ENCODE measurements around the gene EYS. TPM values are rescaled to one million over a fixed set of nuclear protein-coding genes. Genes with fewer than 3 reads are reported as not detected.

EYS gene
- total RNA-seq, 1 experiment from 2014 or later: not detected

DNA sequence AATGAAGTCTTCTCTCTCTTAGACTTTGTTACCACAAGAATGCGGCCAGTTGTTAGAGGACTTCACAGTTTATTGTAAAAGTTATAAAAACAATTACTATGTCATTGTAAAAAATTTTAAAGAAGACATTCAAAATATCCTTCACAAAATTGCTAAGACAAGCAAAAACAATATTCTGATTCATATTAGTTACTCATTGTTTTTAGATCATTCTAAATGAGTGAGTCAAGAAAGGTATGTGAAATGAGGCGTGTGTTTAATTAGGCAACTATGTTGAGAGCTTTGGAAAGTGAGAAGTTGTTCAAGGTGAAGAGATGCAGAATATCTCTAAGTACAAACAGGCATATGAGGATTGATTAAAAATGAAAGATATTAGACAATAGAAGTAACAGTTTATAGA, 875.3 kb downstream of the EYS start:
- H3K4me1 Mint-ChIP-seq: no peaks in the 10 kb centered on the region
- Histone ChIP-seq H3K79me1 (ENCODE audit: insufficient read depth, low read depth, low read length, poor library complexity, severe bottlenecking) (no peaks in the 10 kb centered on the region), H4K8ac (replicated peaks; ENCODE audit: insufficient read length, low read depth, low read length) (no peak overlapping the region), H3K27ac (ENCODE audit: insufficient read length, low read depth, low read length) (no peak overlapping the region), H2BK5ac (ENCODE audit: insufficient read length, low read length) (no peak overlapping the region), H3K4ac (ENCODE audit: low read depth, low read length) (no peak overlapping the region), H3T11ph (ENCODE audit: low read length) (no peak overlapping the region), H4K91ac (ENCODE audit: insufficient read length, low read depth, low read length) (no peak overlapping the region), H3K9ac (ENCODE audit: extremely low read depth, insufficient read length, low read length) (no peak overlapping the region), H3K23ac (ENCODE audit: insufficient read length, low read depth, low read length) (no peak overlapping the region), H3K18ac (ENCODE audit: insufficient read length, low read depth, low read length) (no peak overlapping the region), H3K56ac (ENCODE audit: insufficient read length, low read depth, low read length) (no peak overlapping the region), H4K5ac (ENCODE audit: insufficient read length, low read depth, low read length) (no peak overlapping the region), H2BK20ac (ENCODE audit: low read depth, low read length, poor library complexity, severe bottlenecking) (no peak overlapping the region), H3K23me2 (ENCODE audit: insufficient read length, low read depth, low read length, poor library complexity, severe bottlenecking) (no peaks in the 10 kb centered on the region), H3K9me3 (ENCODE audit: control insufficient read depth, low read depth, low read length) (no peaks in the 10 kb centered on the region), H2BK120ac (ENCODE audit: low read depth, low read length, poor library complexity, severe bottlenecking) (no peak overlapping the region), H2BK12ac (ENCODE audit: insufficient read length, low read depth, low read length) (no peak overlapping the region), H2AK5ac (ENCODE audit: insufficient read length, low read length) (no peak overlapping the region), H3K27me3 (ENCODE audit: insufficient read depth, low read length) (no peaks in the 10 kb centered on the region), H3K14ac (ENCODE audit: insufficient read depth, low read length) (no peak overlapping the region), H2BK15ac (ENCODE audit: low read depth, low read length) (no peak overlapping the region), H3K79me2 (ENCODE audit: insufficient read depth, low read length) (no peaks in the 10 kb centered on the region), H2AFZ (ENCODE audit: low read length) (no peak overlapping the region), H3K4me2 (ENCODE audit: insufficient read depth, insufficient read length, low read length) (no peak overlapping the region), H3K4me1 (ENCODE audit: insufficient read depth, low read length) (no peaks in the 10 kb centered on the region), H4K20me1 (ENCODE audit: control insufficient read depth, insufficient read depth, insufficient read length) (no peaks in the 10 kb centered on the region)
- H3K9me3 Mint-ChIP-seq: no peaks in the 10 kb centered on the region
- TF ChIP-seq, protein P1, sequence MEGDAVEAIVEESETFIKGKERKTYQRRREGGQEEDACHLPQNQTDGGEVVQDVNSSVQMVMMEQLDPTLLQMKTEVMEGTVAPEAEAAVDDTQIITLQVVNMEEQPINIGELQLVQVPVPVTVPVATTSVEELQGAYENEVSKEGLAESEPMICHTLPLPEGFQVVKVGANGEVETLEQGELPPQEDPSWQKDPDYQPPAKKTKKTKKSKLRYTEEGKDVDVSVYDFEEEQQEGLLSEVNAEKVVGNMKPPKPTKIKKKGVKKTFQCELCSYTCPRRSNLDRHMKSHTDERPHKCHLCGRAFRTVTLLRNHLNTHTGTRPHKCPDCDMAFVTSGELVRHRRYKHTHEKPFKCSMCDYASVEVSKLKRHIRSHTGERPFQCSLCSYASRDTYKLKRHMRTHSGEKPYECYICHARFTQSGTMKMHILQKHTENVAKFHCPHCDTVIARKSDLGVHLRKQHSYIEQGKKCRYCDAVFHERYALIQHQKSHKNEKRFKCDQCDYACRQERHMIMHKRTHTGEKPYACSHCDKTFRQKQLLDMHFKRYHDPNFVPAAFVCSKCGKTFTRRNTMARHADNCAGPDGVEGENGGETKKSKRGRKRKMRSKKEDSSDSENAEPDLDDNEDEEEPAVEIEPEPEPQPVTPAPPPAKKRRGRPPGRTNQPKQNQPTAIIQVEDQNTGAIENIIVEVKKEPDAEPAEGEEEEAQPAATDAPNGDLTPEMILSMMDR (conservative IDR thresholded peaks at IDR 0.05): no peak
- no CpG with 5 or more reads among the region's 2 CpGs for WGBS (ENCODE audit: extremely low coverage, insufficient read length, low lambda C conversion rate)
- no peak for DNase-seq
- H3K27me3 Mint-ChIP-seq (ENCODE audit: low read depth): no peaks in the 10 kb centered on the region
- no peak overlapping the region for H3K4me3 Mint-ChIP-seq
- H3K36me3 Mint-ChIP-seq (ENCODE audit: insufficient read depth in 1 of 3, low read depth in 3 of 3): no peaks in the 10 kb centered on the region
- H3K27ac Mint-ChIP-seq: no peak overlapping the region
